SK-N-SH treated with all-trans-retinoic acid at 6 μM for 48 hours (cell line): Measurements from ENCODE around the gene SUCO.

Experiments used
- ATAC-seq: fragments of 200-7000 bp; cut with Tn5 transposase; 3 replicates; pipeline ENCODE4 v1.9.1; 2020; ENCODE audit warnings: mild to moderate bottlenecking, moderate library complexity
- ARNTL ChIP-seq: fragments of 450-650 bp; formaldehyde crosslinking; IDR thresholded peaks from 2 replicates; pipeline ENCODE4 v1.5.0; 2020; ENCODE audit warnings: low read depth, mild to moderate bottlenecking, moderate library complexity, borderline replicate concordance
- BACH2 ChIP-seq: fragments of 250-450 bp; sonication (Bioruptor Pico); IDR thresholded peaks from 2 replicates; pipeline ENCODE4 v1.9.0; 2021; ENCODE audit warnings: mild to moderate bottlenecking, borderline replicate concordance
- CREB5 ChIP-seq: fragments of 250-450 bp; sonication (Bioruptor Pico); IDR thresholded peaks from 2 replicates; pipeline ENCODE4 v1.5.1; 2020; ENCODE audit warnings: low read depth, mild to moderate bottlenecking, moderate library complexity
- CSDC2 ChIP-seq: fragments of 250-450 bp; sonication (Bioruptor Pico); IDR thresholded peaks from 2 replicates; pipeline ENCODE4 v1.5.0; 2020; ENCODE audit warnings: mild to moderate bottlenecking, moderate library complexity
- CSRNP3 ChIP-seq: fragments of 250-450 bp; sonication (Bioruptor Pico); IDR thresholded peaks from 2 replicates; pipeline ENCODE4 v1.5.1; 2021; ENCODE audit warnings: mild to moderate bottlenecking, moderate library complexity
- ESRRG ChIP-seq: fragments of 250-450 bp; sonication (Bioruptor Pico); IDR thresholded peaks from 2 replicates; pipeline ENCODE4 v1.6.1; 2021; ENCODE audit warnings: mild to moderate bottlenecking
- ISL1 ChIP-seq: fragments of 250-450 bp; sonication (Bioruptor Pico); IDR thresholded peaks from 2 replicates; pipeline ENCODE4 v2.1.2; 2022; ENCODE audit warnings: mild to moderate bottlenecking, moderate library complexity
- PATZ1 ChIP-seq: fragments of 250-450 bp; sonication (Bioruptor Pico); IDR thresholded peaks from 2 replicates; pipeline ENCODE4 v1.8.0; 2020; ENCODE audit warnings: mild to moderate bottlenecking, moderate library complexity, borderline replicate concordance
- POU6F1 ChIP-seq: fragments of 250-450 bp; sonication (Bioruptor Pico); IDR thresholded peaks from 2 replicates; pipeline ENCODE4 v1.8.0; 2021; ENCODE audit warnings: low read depth, mild to moderate bottlenecking, moderate library complexity, borderline replicate concordance
- RARB ChIP-seq: fragments of 250-450 bp; sonication (Bioruptor Pico); IDR thresholded peaks from 2 replicates; pipeline ENCODE4 v1.8.0; 2021; ENCODE audit warnings: mild to moderate bottlenecking, moderate library complexity
- SNAI2 ChIP-seq: fragments of 250-450 bp; sonication (Bioruptor Pico); IDR thresholded peaks from 2 replicates; pipeline ENCODE4 v1.5.0; 2020; ENCODE audit warnings: mild to moderate bottlenecking, moderate library complexity
- TCF4 ChIP-seq: fragments of 250-450 bp; sonication (Bioruptor Pico); IDR thresholded peaks from 2 replicates; pipeline ENCODE4 v1.8.0; 2021; ENCODE audit warnings: mild to moderate bottlenecking, moderate library complexity, borderline replicate concordance
- TOX ChIP-seq: fragments of 250-450 bp; sonication (Bioruptor Pico); IDR thresholded peaks from 2 replicates; pipeline ENCODE4 v1.8.0; 2021; ENCODE audit warnings: mild to moderate bottlenecking, moderate library complexity, borderline replicate concordance
- ZC3H10 ChIP-seq: fragments of 250-450 bp; sonication (Bioruptor Pico); IDR thresholded peaks from 2 replicates; pipeline ENCODE4 v1.5.1; 2021; ENCODE audit warnings: mild to moderate bottlenecking, moderate library complexity
- ZFP30 ChIP-seq: fragments of 450-650 bp; formaldehyde crosslinking; IDR thresholded peaks from 2 replicates; pipeline ENCODE4 v1.5.0; 2022; ENCODE audit warnings: mild to moderate bottlenecking, moderate library complexity
- ZNF565 ChIP-seq: fragments of 450-650 bp; formaldehyde crosslinking; conservative IDR thresholded peaks from 2 replicates; pipeline ENCODE4 v1.5.0; 2020; ENCODE audit warnings: low read depth, mild to moderate bottlenecking, moderate library complexity
- ZNF70 ChIP-seq: fragments of 450-650 bp; formaldehyde crosslinking; IDR thresholded peaks from 2 replicates; pipeline ENCODE4 v1.5.0; 2020; ENCODE audit warnings: mild to moderate bottlenecking, moderate library complexity

SUCO gene

GRCh38 chr1:172544481-172545104 lies 11.6 kb downstream of the SUCO start (continued):
- TF ChIP-seq PATZ1 (CRISPR knock-in tag) (no peak), ZFP30 (CRISPR knock-in tag) (no peak), CSDC2 (CRISPR knock-in tag) (no peak), ZNF565 (CRISPR knock-in tag) (no peak), TOX (CRISPR knock-in tag) (no peak), RARB (CRISPR knock-in tag) (no peak), CREB5 (CRISPR knock-in tag) (no peak), TCF4 (no peak)

GRCh38 chr1:172545396-172546004 lies 12.6 kb downstream of the SUCO start:
- TF ChIP-seq POU6F1: no peak
- TF ChIP-seq CSRNP3 (CRISPR knock-in tag): no peak
- no peak for TF ChIP-seq ZNF565 (CRISPR knock-in tag)
- no peak for TF ChIP-seq SNAI2 (CRISPR knock-in tag)
- no peak for TF ChIP-seq ISL1 (CRISPR knock-in tag)
- TF ChIP-seq, all 23 proteins: peak for 0
- no peak; the same call in 2 of the 3 replicates for ATAC-seq

GRCh38 chr1:172547071-172547470 lies 14.1 kb downstream of the SUCO start:
- ATAC-seq: no peak
- TF ChIP-seq ZNF70 (CRISPR knock-in tag): no peak
- no peak for TF ChIP-seq SNAI2 (CRISPR knock-in tag)
- TF ChIP-seq ESRRG (CRISPR knock-in tag): no peak
- no peak for TF ChIP-seq TOX (CRISPR knock-in tag)
- no peak for TF ChIP-seq TCF4
- TF ChIP-seq BACH2 (CRISPR knock-in tag): no peak
- TF ChIP-seq ZC3H10 (CRISPR knock-in tag): no peak
- TF ChIP-seq RARB (CRISPR knock-in tag): no peak
- TF ChIP-seq CREB5 (CRISPR knock-in tag): no peak
- no peak for TF ChIP-seq PATZ1 (CRISPR knock-in tag)
- TF ChIP-seq CSRNP3 (CRISPR knock-in tag): no peak
- no peak for TF ChIP-seq ARNTL (CRISPR knock-in tag)
